HG03432 (cell line): ENCODE results near the gene NRSN2.
"Not testable (repeated sequence)": the region's sequence is repeated elsewhere in the genome, so short reads cannot be mapped to it uniquely, and the experiment has no call there.

Experiments used
- ATAC-seq: cut with Tn5 transposase; IDR thresholded peaks from one replicate; pipeline ENCODE4 v1.9.1; 2021; ENCODE audit warnings: mild to moderate bottlenecking, moderate library complexity; ENCODE audit not compliant: unreplicated experiment

Gene NRSN2

DNA sequence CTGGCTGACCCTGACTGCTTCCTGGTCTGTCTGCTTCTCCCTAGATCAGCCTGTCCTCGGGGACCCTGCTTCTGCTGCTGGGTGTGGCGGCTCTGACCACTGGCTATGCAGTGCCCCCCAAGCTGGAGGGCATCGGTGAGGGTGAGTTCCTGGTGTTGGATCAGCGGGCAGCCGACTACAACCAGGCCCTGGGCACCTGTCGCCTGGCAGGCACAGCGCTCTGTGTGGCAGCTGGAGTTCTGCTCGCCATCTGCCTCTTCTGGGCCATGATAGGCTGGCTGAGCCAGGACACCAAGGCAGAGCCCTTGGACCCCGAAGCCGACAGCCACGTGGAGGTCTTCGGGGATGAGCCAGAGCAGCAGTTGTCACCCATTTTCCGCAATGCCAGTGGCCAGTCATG, 6.3 kb downstream of the NRSN2 start:
- ATAC-seq: no peak

- peak; percentile 93 for ATAC-seq
Measured at GRCh38 chr20:354298-354977, 7.5 kb downstream of the NRSN2 start.

DNA sequence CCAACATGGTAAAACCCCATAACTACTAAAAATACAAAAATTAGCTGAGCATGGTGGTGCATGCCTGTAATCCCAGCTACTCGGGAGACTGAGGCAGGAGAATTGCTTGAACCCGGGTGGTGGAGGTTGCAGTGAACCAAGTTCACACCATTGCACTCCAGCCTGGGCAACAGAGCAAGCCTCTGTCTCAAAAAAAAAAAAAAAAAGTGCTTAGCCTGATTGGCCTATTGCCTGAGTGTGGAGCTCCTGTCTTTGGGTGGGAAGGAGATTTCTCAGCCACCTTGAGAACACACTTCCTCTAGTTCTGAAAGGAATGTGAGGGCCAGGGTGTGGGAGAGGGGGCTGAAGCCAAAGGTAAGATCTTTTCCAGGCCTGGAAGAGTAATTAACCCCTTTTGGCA, 9.2 kb downstream of the NRSN2 start:
- not testable (repeated sequence) for ATAC-seq

GRCh38 chr20:356745-357144, 9.8 kb downstream of the NRSN2 start:
- no peak for ATAC-seq

DNA sequence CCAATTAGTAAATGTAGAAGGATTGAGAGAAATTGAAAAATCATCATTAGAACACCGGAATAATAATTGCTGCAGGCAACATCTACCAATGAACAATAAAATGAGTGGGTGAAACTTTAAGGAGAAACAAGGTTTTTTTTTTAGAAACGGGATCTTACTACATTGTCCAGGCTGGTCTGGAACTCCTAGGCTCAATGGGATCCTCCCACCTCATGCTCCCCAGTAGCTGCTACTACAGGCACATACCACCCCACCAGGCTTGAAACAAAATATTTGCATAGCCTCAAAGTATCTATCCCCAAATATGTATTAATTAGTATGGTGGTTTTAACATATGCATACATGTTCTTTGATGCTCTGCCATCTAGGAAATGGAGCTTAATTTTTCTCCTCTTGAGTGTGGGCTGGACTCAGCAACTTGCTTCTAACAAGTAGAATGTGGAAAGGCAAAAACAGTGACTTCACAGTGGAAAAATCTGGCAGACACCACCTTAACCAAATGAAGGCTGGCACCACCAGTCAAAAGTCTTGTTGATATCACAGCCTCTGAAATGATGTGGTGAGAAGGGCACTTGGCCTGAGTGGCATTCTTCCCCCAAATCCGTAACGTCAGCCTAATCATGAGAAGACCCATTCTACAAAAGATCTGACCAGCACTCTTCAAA, 12.1 kb downstream of the NRSN2 start:
- ATAC-seq: no peak

- peak; percentile 67 for ATAC-seq
Measured at GRCh38 chr20:361561-361960, 14.7 kb downstream of the NRSN2 start.

GRCh38 chr20:362271-363254, 15.7 kb downstream of the NRSN2 start:
- ATAC-seq: no peak

DNA sequence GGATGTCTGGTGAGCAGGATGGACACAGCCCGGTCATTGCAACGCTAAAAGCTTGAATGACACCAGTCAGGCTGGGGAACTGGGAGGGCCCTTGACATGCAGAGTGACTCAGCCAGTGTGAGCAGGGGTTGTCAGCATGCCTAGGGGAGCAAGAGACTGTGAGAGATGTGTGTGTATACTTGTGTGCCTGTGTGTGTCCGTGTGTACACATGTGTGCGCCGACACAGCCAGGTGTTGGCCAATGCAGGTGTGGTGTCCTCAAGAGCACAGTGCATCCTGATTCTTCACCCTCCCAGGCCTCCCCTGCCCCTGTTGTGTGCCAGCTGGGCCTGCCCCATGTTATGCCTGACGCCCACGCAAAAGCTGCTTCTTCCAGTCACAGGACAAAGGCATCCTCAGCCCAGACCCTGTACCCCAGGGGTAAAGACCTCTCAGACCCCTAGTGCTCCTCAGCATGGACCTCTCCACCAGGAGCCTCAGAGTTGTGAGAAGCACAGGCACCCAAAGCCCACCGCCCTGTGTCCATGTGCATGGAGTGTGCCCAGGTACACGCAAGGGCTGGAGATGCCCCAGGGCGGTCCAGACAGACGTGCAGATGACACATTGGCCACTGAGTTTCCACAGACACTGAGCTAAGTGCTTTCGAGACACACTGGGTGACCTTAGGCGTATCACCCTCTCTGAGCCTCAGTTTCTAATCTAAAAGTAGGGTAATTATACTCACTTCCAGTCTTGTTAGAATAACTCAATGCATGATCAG, 16.6 kb downstream of the NRSN2 start:
- no peak for ATAC-seq

GRCh38 chr20:364905-365794, 18.2 kb downstream of the NRSN2 start:
- no peak for ATAC-seq

GRCh38 chr20:366041-366718, 19.3 kb downstream of the NRSN2 start:
- ATAC-seq: no peak

- no peak for ATAC-seq
Measured at GRCh38 chr20:366719-367485, 20.0 kb downstream of the NRSN2 start.

- no peak for ATAC-seq
Measured at GRCh38 chr20:367486-367887, 20.6 kb downstream of the NRSN2 start.

GRCh38 chr20:368915-369314, 22.0 kb downstream of the NRSN2 start:
- ATAC-seq: no peak

GRCh38 chr20:370151-370600, 23.3 kb downstream of the NRSN2 start:
- no peak for ATAC-seq

- ATAC-seq: no peak
Measured at GRCh38 chr20:370977-371754, 24.3 kb downstream of the NRSN2 start.

DNA sequence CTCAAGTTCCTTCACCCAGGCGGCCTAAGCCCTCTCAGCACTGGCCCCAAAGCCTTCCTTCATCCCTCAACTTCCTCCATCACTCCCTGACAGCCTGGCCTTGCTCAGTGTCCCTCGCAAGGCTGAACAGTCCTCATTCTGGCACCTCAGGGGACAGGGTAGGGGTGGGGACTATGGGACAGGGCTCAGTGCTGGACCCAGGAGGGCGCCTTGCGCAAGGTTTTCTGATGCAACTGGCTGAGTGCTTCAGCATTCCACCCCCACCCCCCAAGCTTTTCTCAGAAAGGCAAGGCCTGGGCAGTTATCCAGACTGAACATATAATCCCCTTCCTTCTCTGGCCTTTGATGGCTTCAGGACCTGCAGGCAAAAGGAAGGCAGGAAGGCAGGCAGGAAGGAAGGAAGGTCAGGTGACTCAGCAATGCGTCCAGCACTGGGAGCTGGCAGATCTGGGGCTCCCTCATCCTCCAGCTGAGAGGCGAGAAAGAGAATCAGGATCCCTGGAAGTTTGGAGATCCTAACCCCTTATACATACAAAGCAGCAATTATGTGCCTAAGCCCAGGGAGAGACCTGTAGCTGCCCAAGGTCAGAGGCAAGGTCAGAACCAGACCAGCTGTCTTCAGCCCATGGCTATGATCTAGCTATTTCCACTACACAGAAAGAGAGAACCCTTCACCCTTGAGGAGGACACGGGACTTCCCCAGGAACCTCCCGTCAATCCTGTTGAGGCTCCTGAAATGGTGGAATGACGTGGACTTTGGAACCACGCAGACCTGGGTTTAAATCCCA, 25.0 kb downstream of the NRSN2 start:
- ATAC-seq: no peak

DNA sequence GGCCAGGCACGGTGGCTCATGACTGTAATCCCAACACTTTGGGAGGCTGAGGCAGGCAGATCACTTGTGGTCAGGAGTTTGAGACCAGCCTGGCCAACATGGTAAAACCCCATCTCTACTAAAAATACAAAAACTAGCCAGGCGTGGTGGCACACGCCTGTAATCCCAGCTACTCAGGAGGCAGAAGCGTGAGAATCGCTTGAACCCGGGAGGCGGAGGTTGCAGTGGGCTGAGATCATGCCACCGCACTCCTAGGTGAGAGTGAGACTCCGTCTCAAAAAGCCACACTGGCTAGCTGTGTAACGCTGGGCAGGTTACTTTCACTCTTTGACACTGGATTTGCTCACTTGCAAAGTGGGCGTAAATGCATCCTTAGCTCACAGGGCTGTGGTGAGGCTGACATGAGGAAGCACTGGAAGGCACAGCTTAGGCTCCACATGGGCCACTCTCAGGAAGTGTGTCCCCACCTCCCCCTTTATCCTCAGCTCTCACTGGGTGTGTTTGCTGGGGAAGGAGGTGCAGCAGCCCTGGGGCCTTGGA, 25.7 kb downstream of the NRSN2 start:
- ATAC-seq: not testable (repeated sequence)
